GM18909 (cell line): ENCODE measurements around the gene PCBD1.
"Not testable (repeated sequence)": the region's sequence is repeated elsewhere in the genome, so short reads cannot be mapped to it uniquely, and the experiment has no call there.

Source experiments
- ATAC-seq: cut with Tn5 transposase; IDR thresholded peaks from one replicate; pipeline ENCODE4 v1.9.1; 2021; ENCODE audit warnings: mild to moderate bottlenecking; ENCODE audit not compliant: unreplicated experiment, poor library complexity

Gene PCBD1

GRCh38 chr10:70887804-70888800, at the start of gene PCBD1:
Gene PCBD1, minus strand, starts transcription at chr10:70888565. Its CDS starts 32 bp downstream, at chr10:70888533.
- ATAC-seq = peak; percentile 82

GRCh38 chr10:70937661-70938060, 49.3 kb upstream of the PCBD1 start:
- ATAC-seq = no peak

DNA sequence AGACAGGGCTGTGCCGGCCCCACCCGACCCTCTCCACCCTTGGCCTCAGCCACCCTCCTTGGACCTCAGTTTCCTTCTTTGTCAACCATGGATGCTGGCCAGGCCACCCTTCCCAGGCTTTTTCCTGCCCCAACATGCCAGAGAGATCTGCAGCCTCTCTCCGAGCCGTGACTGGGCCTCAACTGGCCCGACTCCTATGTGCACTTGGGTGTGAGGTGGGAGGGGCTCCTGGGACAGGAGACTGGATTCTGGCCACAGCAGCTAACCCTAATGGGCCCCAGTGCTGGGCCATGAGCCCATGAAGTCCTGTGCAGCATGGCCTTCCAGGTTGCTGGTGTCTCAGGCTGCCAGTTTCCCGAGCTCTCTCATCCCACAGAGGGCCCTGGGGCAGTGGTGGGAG, 47.7 kb upstream of the PCBD1 start:
- ATAC-seq = no peak

- no peak for ATAC-seq
Observed at GRCh38 chr10:70935631-70936030, 47.3 kb upstream of the PCBD1 start.

GRCh38 chr10:70935125-70935625, 46.8 kb upstream of the PCBD1 start:
- no peak for ATAC-seq

DNA sequence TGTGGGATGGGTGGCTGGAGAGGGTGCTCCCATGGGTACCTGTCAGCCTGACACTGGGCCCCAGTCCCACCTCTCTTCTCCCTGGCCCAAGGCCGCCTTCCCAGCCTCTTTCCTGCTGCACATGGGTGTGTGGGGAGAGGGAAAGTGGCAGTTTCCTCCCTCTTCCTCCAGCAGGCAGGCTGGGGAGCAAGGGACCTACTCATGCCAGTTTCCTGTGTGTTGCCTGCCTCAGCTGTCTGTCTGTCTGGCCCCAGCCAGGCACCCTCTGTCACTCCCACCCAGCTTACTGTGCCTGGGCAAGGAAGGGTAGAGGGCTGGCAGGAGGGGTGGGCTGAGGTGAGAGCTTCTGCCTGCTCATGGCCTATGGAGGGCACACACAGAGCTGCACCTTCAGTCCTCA, 46.3 kb upstream of the PCBD1 start:
- no peak for ATAC-seq

- no peak for ATAC-seq
Observed at GRCh38 chr10:70932392-70933196, 44.2 kb upstream of the PCBD1 start.

DNA sequence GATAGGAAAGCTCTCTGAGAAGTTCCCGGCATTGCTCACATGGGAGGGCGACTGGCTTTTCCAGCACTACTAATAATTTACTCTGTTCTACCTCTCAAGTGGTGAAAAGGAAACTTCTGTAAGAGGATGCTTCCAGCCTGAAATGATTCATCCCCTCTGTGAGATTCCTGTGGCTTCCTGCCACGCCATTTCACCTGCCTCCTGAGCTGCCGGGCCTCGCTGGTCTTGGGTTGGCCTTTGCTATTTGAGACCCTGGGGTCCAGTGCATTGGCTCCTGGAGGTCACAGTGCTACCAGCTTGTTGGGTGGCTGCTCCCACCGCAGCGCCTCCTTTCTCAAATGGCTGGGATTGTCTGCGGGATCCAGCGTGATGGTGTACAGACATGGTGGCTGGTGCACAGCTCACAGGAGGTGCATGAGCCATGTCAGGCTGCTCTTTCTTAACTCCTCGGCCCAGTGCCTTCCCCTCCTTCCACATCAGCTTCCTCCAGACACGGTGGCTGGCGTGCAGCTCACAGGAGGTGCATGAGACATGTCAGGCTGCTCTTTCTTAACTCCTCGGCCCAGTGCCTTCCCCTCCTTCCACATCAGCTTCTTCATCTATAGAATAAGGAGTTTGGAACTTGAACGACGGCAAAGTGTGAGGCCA, 42.9 kb upstream of the PCBD1 start:
- ATAC-seq = no peak

GRCh38 chr10:70930263-70931000, 42.1 kb upstream of the PCBD1 start:
- ATAC-seq = no peak

DNA sequence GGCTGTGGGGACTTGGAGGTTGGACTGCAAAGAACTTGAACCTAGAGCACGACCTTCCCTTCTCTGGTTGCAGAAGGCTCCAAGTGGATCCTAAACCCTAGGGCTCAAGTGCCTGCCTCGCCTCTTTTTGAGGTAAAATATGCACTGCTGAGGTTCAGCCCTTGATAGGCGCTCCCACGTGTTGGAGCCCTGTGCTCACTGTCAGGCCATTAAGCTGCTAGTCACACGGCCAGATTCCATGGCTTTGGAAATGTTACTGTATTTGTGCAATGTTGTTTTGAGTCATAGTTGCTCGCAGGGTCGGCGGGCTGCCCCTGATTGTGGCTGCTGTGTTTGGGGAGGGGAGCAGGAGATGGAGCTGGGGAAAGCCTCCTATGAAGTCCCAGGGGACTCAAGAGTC, 39.8 kb upstream of the PCBD1 start:
- ATAC-seq = no peak

DNA sequence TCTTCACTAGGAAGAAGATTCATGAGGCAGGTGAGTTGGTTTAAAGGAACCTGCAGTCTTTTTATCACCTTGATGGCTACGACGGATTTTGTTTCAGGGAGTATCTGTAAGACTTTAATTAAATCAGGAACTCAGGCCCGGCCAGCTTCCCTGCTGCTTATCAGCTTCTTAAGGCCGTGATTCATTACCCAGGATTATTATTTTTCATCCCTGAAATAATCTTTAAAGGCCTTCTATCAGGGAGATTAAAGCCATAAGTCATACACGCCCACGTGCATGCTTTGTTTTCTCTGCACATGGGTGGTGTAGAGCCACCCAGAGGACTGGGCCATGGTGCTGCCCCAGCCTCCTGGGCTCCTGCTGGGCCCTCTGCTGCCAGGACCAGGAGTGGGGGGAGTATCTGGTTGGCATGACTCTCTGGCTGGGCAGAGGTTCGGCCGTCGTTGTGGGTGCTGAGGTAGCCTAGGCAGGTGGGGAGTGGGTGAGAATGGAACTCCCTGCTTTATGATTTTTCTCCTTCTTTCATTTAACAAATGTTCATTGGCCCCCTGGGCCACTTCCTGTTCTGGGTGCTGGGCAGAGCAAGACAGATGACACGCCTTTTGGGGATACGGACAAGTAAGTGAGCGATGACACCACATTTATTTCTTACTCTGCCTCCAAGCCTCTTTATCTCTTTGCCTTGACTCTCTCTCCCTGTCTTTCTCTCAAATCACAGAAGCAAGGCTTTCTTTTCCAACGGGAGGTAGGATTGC, 39.0 kb upstream of the PCBD1 start:
- no peak for ATAC-seq

DNA sequence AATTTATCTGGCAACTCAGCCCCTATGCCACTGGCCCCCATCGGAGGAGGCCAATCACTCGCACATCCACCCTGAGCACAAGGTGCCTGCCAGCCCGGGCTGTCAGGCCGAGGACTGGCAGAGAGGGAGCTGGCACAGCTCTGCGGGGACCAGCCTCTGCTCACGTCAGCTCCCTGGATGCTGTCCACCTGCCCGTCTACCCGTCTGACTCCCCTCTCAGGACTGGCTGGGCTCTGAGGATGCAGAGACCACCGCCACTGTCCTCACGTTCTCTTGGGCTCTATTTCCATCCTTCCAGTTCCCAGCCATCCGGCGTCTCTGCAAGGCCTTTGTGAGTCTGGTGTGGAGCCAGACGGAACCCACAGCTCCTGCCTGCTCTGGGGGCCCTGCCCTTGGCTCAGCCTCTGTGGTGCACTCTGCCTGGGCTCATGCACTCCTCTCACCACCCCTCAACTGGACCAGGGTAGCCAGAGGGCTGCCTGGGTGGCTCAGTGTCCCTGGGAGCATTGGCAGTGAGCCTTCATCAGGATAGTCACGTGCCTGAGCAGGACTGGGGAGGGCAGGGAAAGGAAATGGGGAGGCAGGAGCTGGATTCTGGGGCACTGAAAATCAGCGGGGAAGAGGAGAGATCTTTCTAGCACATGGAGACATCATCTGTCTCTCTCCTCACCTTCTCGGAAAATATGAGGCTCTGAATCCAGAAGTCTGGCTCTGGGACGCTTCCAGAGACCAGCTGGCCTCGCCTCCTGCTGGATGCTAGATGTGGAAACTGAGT, 38.0 kb upstream of the PCBD1 start:
- no peak for ATAC-seq

GRCh38 chr10:70925377-70926225, 37.2 kb upstream of the PCBD1 start:
- ATAC-seq = peak; percentile 44

DNA sequence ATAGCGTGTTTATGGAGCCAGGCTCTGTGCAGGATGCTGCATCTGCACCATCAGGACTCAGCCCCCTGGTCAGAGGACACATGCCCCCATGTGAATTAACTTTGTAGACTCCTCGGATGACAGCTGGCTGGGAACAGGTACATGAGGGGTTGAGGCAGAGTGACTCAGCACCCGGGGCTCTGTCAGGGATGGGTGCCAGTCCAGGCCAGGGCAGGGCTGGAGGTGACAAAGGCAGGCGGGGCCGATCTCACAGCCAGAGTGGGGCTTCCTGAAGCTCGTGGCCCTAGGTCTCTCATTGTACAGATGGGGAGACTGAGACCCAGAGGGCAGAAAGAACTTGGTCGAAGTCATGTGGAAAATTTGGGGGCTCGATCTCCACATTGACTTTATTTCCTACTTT, 35.3 kb upstream of the PCBD1 start:
- no peak for ATAC-seq

GRCh38 chr10:70921285-70921684, 32.9 kb upstream of the PCBD1 start:
- no peak for ATAC-seq

- no peak for ATAC-seq
Observed at GRCh38 chr10:70920519-70920918, 32.2 kb upstream of the PCBD1 start.

- ATAC-seq = not testable (repeated sequence)
Observed at GRCh38 chr10:70919906-70920305, 31.5 kb upstream of the PCBD1 start.
